ENCODE measurements around the gene DIP2A. TPM values are rescaled to one million over a fixed set of nuclear protein-coding genes. Genes with fewer than 3 reads are reported as not detected.

DIP2A gene
- total and polyA plus RNA-seq, 4 donors, result 15.5 to 71.4 (median 28.7) TPM

DNA sequence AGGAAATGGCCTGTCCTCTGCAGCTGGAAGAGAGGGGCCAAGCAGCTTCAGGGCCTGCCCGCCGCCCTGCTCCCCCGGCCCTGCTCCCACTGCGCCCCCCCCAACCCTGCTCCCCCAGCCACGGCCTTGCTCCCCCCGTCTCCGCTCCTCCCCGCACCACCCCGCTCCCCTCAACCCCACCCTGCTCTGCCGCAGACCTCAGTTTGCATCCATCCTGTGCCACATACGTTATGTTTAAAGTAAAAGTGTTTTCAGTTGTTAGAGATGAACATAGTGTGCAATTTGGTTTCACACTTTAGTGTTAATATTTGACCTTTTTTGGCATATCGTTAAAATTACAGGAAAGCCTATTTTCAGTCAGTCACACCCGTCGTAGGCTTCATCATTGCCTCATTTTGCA, 34.1 kb upstream of the DIP2A start:
- H3K27me3 ChIP-seq (ENCODE audit: control insufficient read depth in 3 of 3, insufficient read depth in 3 of 3, low read length in 2 of 3), result no peaks in the 10 kb centered on the region

DNA sequence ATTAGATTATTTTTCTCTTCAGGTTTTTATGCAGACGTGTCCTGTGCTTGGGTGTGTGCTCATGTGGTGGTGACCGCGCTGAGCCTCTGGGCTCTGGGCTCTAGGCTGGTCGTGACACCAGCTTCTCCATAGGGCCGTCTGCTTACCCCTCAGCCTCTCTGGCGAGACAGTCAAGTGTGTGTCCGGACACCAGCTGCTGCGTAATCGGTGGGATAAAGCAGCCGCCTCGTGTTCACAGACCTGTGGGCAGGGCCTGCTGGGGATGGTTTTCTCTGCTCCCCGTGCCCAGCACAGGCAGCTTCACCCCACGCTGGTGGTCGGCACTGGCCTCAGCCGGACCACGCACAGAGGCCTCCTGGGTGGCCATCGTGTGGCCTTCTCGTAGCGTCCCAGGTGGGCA, 33.6 kb upstream of the DIP2A start:
- DNase-seq (no peak), ATAC-seq (ENCODE audit: insufficient read depth, low FRiP score) (no peak)
- Histone ChIP-seq H3K27me3 (ENCODE audit: control insufficient read depth in 3 of 3, insufficient read depth in 3 of 3, low read length in 2 of 3) (no peaks in the 10 kb centered on the region), H3K9me3 (ENCODE audit: control insufficient read depth in 4 of 4, insufficient read depth in 3 of 4, low read length in 3 of 4) (no peaks in the 10 kb centered on the region), H3K9ac (ENCODE audit: insufficient read depth in 1 of 2, low read length in 2 of 2) (no peak overlapping the region), H3K36me3 (ENCODE audit: control insufficient read depth in 4 of 4, insufficient read depth in 4 of 4, low read length in 4 of 4) (peaks cover 5 to 48% (median 11%) of the 10 kb centered on the region in 4 donors), H3K4me3 (no peak overlapping the region), H3K27ac (ENCODE audit: low read depth in 1 of 2, low read length in 1 of 2) (peak overlapping the region in 1 of 2 donors; percentile 13), H3K4me1 (ENCODE audit: control insufficient read depth in 5 of 5, insufficient read depth in 5 of 5, low read length in 5 of 5) (no peaks in the 10 kb centered on the region)
- TF ChIP-seq, protein P1, sequence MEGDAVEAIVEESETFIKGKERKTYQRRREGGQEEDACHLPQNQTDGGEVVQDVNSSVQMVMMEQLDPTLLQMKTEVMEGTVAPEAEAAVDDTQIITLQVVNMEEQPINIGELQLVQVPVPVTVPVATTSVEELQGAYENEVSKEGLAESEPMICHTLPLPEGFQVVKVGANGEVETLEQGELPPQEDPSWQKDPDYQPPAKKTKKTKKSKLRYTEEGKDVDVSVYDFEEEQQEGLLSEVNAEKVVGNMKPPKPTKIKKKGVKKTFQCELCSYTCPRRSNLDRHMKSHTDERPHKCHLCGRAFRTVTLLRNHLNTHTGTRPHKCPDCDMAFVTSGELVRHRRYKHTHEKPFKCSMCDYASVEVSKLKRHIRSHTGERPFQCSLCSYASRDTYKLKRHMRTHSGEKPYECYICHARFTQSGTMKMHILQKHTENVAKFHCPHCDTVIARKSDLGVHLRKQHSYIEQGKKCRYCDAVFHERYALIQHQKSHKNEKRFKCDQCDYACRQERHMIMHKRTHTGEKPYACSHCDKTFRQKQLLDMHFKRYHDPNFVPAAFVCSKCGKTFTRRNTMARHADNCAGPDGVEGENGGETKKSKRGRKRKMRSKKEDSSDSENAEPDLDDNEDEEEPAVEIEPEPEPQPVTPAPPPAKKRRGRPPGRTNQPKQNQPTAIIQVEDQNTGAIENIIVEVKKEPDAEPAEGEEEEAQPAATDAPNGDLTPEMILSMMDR (IDR thresholded peaks at IDR 0.05; ENCODE audit: control extremely low read depth, extremely low read depth), result no peak
- WGBS, 2 donors, result 92 to 93% methylated on average over 19 of the region's 19 CpGs

More for the DNA sequence above, 34.1 kb upstream of the DIP2A start:
- Histone ChIP-seq H3K36me3 (ENCODE audit: control insufficient read depth in 4 of 4, insufficient read depth in 4 of 4, low read length in 4 of 4) (peaks cover 3 to 47% (median 11%) of the 10 kb centered on the region in 4 donors), H3K27ac (ENCODE audit: low read depth in 1 of 2, low read length in 1 of 2) (no peak overlapping the region), H3K9ac (ENCODE audit: insufficient read depth in 1 of 2, low read length in 2 of 2) (no peak overlapping the region), H3K4me3 (no peak overlapping the region), H3K9me3 (ENCODE audit: control insufficient read depth in 4 of 4, insufficient read depth in 3 of 4, low read length in 3 of 4) (no peaks in the 10 kb centered on the region), H3K4me1 (ENCODE audit: control insufficient read depth in 5 of 5, insufficient read depth in 5 of 5, low read length in 5 of 5) (no peaks in the 10 kb centered on the region)
- ATAC-seq (ENCODE audit: insufficient read depth, low FRiP score) (no peak), DNase-seq (no peak)
- 86% methylated on average over 12 to 14 of the region's 14 CpGs for WGBS, 2 donors
- TF ChIP-seq, protein P1 (IDR thresholded peaks at IDR 0.05; ENCODE audit: control extremely low read depth, extremely low read depth), result no peak

DNA sequence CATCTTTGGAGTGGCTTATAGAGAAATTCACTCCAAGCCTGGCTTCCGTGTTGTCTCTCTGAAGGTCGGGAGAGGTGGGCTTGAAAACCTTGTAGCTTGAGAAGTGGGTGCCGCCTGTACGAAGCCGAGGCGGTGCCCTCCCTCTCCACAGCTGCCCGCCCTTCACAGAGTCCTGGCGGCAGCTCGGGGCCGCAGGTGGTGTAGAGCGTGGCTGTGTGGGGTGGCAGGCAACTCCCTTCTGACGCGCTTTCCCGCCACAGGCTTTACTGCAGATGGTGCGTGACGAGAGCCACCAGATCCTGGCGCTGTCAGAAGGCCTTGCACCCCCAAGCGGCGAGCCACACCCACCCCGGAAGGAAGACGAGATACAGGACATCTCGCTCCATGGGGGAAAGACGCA, 33.1 kb upstream of the DIP2A start:
- DNase-seq, result no peak
- no peaks in the 10 kb centered on the region for H3K9me3 ChIP-seq (ENCODE audit: control insufficient read depth in 4 of 4, insufficient read depth in 3 of 4, low read length in 3 of 4)
- H3K27me3 ChIP-seq (ENCODE audit: control insufficient read depth in 3 of 3, insufficient read depth in 3 of 3, low read length in 2 of 3), result no peaks in the 10 kb centered on the region
- no peak overlapping the region for H3K27ac ChIP-seq (ENCODE audit: low read depth in 1 of 2, low read length in 1 of 2)
- peaks cover 8 to 51% (median 11%) of the 10 kb centered on the region in 4 donors for H3K36me3 ChIP-seq (ENCODE audit: control insufficient read depth in 4 of 4, insufficient read depth in 4 of 4, low read length in 4 of 4)
- WGBS, 2 donors, result 93% methylated on average over 18 to 23 of the region's 23 CpGs
- TF ChIP-seq, protein P1 (IDR thresholded peaks at IDR 0.05; ENCODE audit: control extremely low read depth, extremely low read depth), result no peak
- H3K9ac ChIP-seq (ENCODE audit: insufficient read depth in 1 of 2, low read length in 2 of 2), result no peak overlapping the region
- H3K4me3 ChIP-seq, result no peak overlapping the region
- no peak for ATAC-seq (ENCODE audit: insufficient read depth, low FRiP score)
- H3K4me1 ChIP-seq (ENCODE audit: control insufficient read depth in 5 of 5, insufficient read depth in 5 of 5, low read length in 5 of 5), result no peaks in the 10 kb centered on the region
